K562 (cell line): ENCODE results near the gene GPR107. TPM values are rescaled to one million over a fixed set of nuclear protein-coding genes. Genes with fewer than 3 reads are reported as not detected.

Experiments
- ATAC-seq: fragments of 200-7000 bp; cut with Tn5 transposase; 3 replicates; pipeline ENCODE4 v1.9.1; 2020; ENCODE audit warnings: moderate library complexity
- BruUV-seq: library from RNA; stranded (reverse); fragments of 400-500 nt; replicated peaks from 2 replicates; lab custom pipeline; 2021; lab: Mats Ljungman, UMichigan
- CTCF ChIA-PET: fragments of 300-600 bp; formaldehyde crosslinking; extraction: SDS; loops from one replicate; lab custom pipeline; 2021; ENCODE audit warnings: low intra/inter-chr PET ratio; lab: Yijun Ruan, JAX
- POLR2A ChIA-PET: fragments of 300-600, 350-650 bp; sonication (Branson Sonifier 250); formaldehyde crosslinking; extraction: SDS; loops from one replicate; lab custom pipeline; 2021; ENCODE audit warnings: antibody characterized with exemption, inconsistent platforms; lab: Yijun Ruan, JAX
- DNase-seq, 4 experiments: peaks; one replicate each; pipeline versions ENCODE4 v3.0.0 to v3.0.0-alpha.2; 2011 to 2018; ENCODE audit warnings: low spot score in 3 of 4, mixed read lengths in 3 of 4; ENCODE audit errors: extremely low read depth in 1 of 4
- FAIRE-seq: peaks from 2 replicates; lab custom pipeline; 2011; peaks lifted over from hg19 to GRCh38; lab: Jason Lieb, UNC
- H2AFZ ChIP-seq: 2 replicates; pipeline ENCODE4 v1.6.0; 2011; ENCODE audit warnings: low read depth, low read length, control low read depth, inconsistent platforms
- H3K27ac ChIP-seq: fragments of 200-600 bp; 3 replicates; pipeline ENCODE4 v1.8.0; 2011; ENCODE audit warnings: low read depth, mild to moderate bottlenecking, control low read depth, inconsistent platforms, low read length, moderate library complexity, mixed read lengths; ENCODE audit errors: extremely low read depth
- H3K27me3 ChIP-seq, 2 experiments: fragments of 300-600 bp in 1 of 2; 2 replicates in 1 of 2; 3 replicates in 1 of 2; pipeline versions ENCODE4 v1.6.0 to v1.8.0; 2011; ENCODE audit warnings: inconsistent platforms in 2 of 2, low read length in 2 of 2, mild to moderate bottlenecking in 1 of 2, mixed read lengths in 1 of 2, moderate library complexity in 1 of 2; ENCODE audit not compliant: control insufficient read depth in 2 of 2, insufficient read depth in 2 of 2
- H3K36me3 ChIP-seq: fragments of 300-600 bp; 3 replicates; pipeline ENCODE4 v1.8.0; 2011; ENCODE audit warnings: mild to moderate bottlenecking, low read length, inconsistent platforms; ENCODE audit not compliant: control insufficient read depth, insufficient read depth
- H3K4me1 ChIP-seq, 2 experiments: fragments of 200-600 bp in 1 of 2; replicated peaks in 1 of 2; 2 replicates in 1 of 2; 3 replicates in 1 of 2; pipeline versions ENCODE4 v1.5.1 to v1.8.0; 2011; ENCODE audit warnings: inconsistent platforms in 2 of 2, low read length in 2 of 2, mild to moderate bottlenecking in 1 of 2, mixed read lengths in 1 of 2, moderate library complexity in 1 of 2; ENCODE audit not compliant: control insufficient read depth in 2 of 2, insufficient read depth in 2 of 2
- H3K4me2 ChIP-seq: 2 replicates; pipeline ENCODE4 v1.6.1; 2011; ENCODE audit warnings: low read length, control low read depth, inconsistent platforms, mixed read lengths; ENCODE audit not compliant: insufficient read depth
- H3K4me3 ChIP-seq: fragments of 200-600 bp; sonication (generic), shearing (Covaris generic); 2 replicates; pipeline ENCODE4 v1.5.1; 2016; ENCODE audit warnings: control low read depth, inconsistent platforms
- H3K79me2 ChIP-seq: fragments of 200-600 bp; 3 replicates; pipeline ENCODE4 v1.8.0; 2011; ENCODE audit warnings: low read length, inconsistent platforms; ENCODE audit not compliant: control insufficient read depth, insufficient read depth
- H3K9ac ChIP-seq, 2 experiments: 2 replicates each; pipeline versions ENCODE4 v1.6.0 to v1.6.1; 2011; ENCODE audit warnings: low read depth in 2 of 2, low read length in 2 of 2, control low read depth in 1 of 2, inconsistent platforms in 1 of 2, mild to moderate bottlenecking in 1 of 2, mixed read lengths in 1 of 2; ENCODE audit not compliant: insufficient read depth in 1 of 2
- H3K9me1 ChIP-seq: one replicate; pipeline ENCODE4 v1.6.0; 2011; ENCODE audit warnings: inconsistent platforms, mild to moderate bottlenecking, low read length, moderate library complexity; ENCODE audit not compliant: control insufficient read depth, insufficient read depth
- H3K9me3 ChIP-seq: replicated peaks from 2 replicates; pipeline ENCODE4 v1.5.1; 2011; ENCODE audit warnings: low read depth, low read length, inconsistent platforms; ENCODE audit not compliant: control insufficient read depth, insufficient read depth
- H4K20me1 ChIP-seq: replicated peaks from 2 replicates; pipeline ENCODE4 v1.6.1; 2011; ENCODE audit warnings: low read length, inconsistent platforms, mixed read lengths; ENCODE audit not compliant: control insufficient read depth, insufficient read depth
- ARNT ChIP-seq, 2 experiments: fragments of 450-650 bp; IDR thresholded peaks; 2 replicates each; pipeline ENCODE4 v1.6.1; 2016; ENCODE audit warnings: mild to moderate bottlenecking in 1 of 2
- ASH1L ChIP-seq: fragments of 450-650 bp; IDR thresholded peaks from 2 replicates; pipeline ENCODE4 v1.6.1; 2018; ENCODE audit warnings: borderline replicate concordance, mild to moderate bottlenecking, low read depth; ENCODE audit not compliant: partially characterized antibody
- CBX2 ChIP-seq: fragments of 200-600 bp; sonication (generic); IDR thresholded peaks from one replicate; pipeline ENCODE4 v1.6.1; 2012; ENCODE audit warnings: mild to moderate bottlenecking, low read length, inconsistent platforms; ENCODE audit not compliant: insufficient read depth, poor library complexity, severe bottlenecking
- CBX3 ChIP-seq, 2 experiments: IDR thresholded peaks; 1 replicate in 1 of 2; 2 replicates in 1 of 2; pipeline ENCODE4 v1.6.1; 2012; ENCODE audit warnings: inconsistent platforms in 2 of 2, low read length in 2 of 2, borderline replicate concordance in 1 of 2, control low read depth in 1 of 2
- CEBPZ ChIP-seq: fragments of 150-350 bp; IDR thresholded peaks from 2 replicates; pipeline ENCODE4 v1.6.1; 2014; ENCODE audit warnings: low read depth, mild to moderate bottlenecking, low read length, borderline replicate concordance
- DIDO1 ChIP-seq: fragments of 450-650 bp; IDR thresholded peaks from 2 replicates; pipeline ENCODE4 v1.6.1; 2016; ENCODE audit warnings: low read depth, missing biosample characterization, missing genetic modification characterization
- DNMT1 ChIP-seq: fragments of 450-650 bp; IDR thresholded peaks from 2 replicates; pipeline ENCODE4 v1.6.1; 2016; ENCODE audit warnings: antibody characterized with exemption, mild to moderate bottlenecking
- ELF2 ChIP-seq: fragments of 250-450 bp; sonication (Bioruptor Pico); IDR thresholded peaks from 2 replicates; pipeline ENCODE4 v1.5.0; 2021; ENCODE audit warnings: mild to moderate bottlenecking
- FOXM1 ChIP-seq, 2 experiments: fragments of 450-650 bp in 1 of 2; sonication (generic) in 1 of 2; formaldehyde crosslinking in 1 of 2; IDR thresholded peaks; 2 replicates each; pipeline versions ENCODE4 v1.6.1 to v1.9.0; 2017 to 2022; ENCODE audit warnings: low read depth in 2 of 2, mild to moderate bottlenecking in 2 of 2, missing genetic modification reagents in 1 of 2, moderate library complexity in 1 of 2
- MBD2 ChIP-seq: sonication (generic); IDR thresholded peaks from 2 replicates; pipeline ENCODE4 v1.6.1; 2016; ENCODE audit warnings: low read depth, borderline replicate concordance
- MECOM ChIP-seq: fragments of 250-450 bp; sonication (Bioruptor Pico); IDR thresholded peaks from 2 replicates; pipeline ENCODE4 v1.8.0; 2022; ENCODE audit warnings: inconsistent platforms
- MXI1 ChIP-seq: IDR thresholded peaks from 2 replicates; pipeline ENCODE4 v1.6.1; 2011; ENCODE audit warnings: low read depth, mild to moderate bottlenecking, improper control_type of control experiment, low read length
- NCOA4 ChIP-seq: fragments of 450-650 bp; IDR thresholded peaks from 2 replicates; pipeline ENCODE4 v1.6.1; 2018; ENCODE audit warnings: mild to moderate bottlenecking; ENCODE audit not compliant: partially characterized antibody
- PTTG1 ChIP-seq: fragments of 450-650 bp; IDR thresholded peaks from 2 replicates; pipeline ENCODE4 v1.6.1; 2016; ENCODE audit warnings: low read depth, mild to moderate bottlenecking, missing genetic modification characterization, missing compliant biosample characterization
- SMARCE1 ChIP-seq: fragments of 450-650 bp; IDR thresholded peaks from 2 replicates; pipeline ENCODE4 v1.7.1; 2016; ENCODE audit warnings: mild to moderate bottlenecking
- TAF15 ChIP-seq: fragments of 200-400 bp; formaldehyde crosslinking; IDR thresholded peaks from 2 replicates; pipeline ENCODE4 v1.6.1; 2017; ENCODE audit warnings: mild to moderate bottlenecking, low read depth, low read length, moderate library complexity
- UBTF ChIP-seq, 2 experiments: IDR thresholded peaks; 2 replicates each; pipeline ENCODE4 v1.6.1; 2012; ENCODE audit warnings: improper control_type of control experiment in 2 of 2, low read depth in 2 of 2, low read length in 2 of 2, borderline replicate concordance in 1 of 2
- ZNF695 ChIP-seq: fragments of 450-650 bp; formaldehyde crosslinking; IDR thresholded peaks from 2 replicates; pipeline ENCODE4 v1.4.0; 2020; ENCODE audit warnings: mild to moderate bottlenecking, moderate library complexity
- whole genome bisulfite sequencing: fragments of 100-300 bp; shearing (Covaris generic); methylation state at CpG from one replicate; pipeline ENCODE4 v1.1.6; 2016; ENCODE audit warnings: low coverage, mixed read lengths; ENCODE audit not compliant: insufficient coverage; ENCODE audit errors: missing lambda C conversion rate; 5-methylcytosine and 5-hydroxymethylcytosine counted together
- in situ Hi-C: fragments of 300-500 bp; cut with MboI; formaldehyde crosslinking; loops from 4 replicates; pipeline ENCODE4 v1.15.0; 2018; ENCODE audit warnings: inconsistent platforms, mixed read lengths
- intact Hi-C: fragments of 100-400 bp; cut with micrococcal nuclease; formaldehyde crosslinking; loops from 2 replicates; pipeline ENCODE4 v1.14.2; 2022
- polyA plus RNA-seq, 8 experiments: library from polyadenylated mRNA; depleted of rRNA in 4 of 8; stranded (reverse) in 5 of 8; unstranded in 3 of 8; fragments of >200 nt; fragmentation: Nextera tagmentation in 2 of 8; fragmentation: Illumina TruSeq in 1 of 8; extraction: Ambion mirVana in 2 of 8; extraction: Trizol in 1 of 8; gene quantifications; 2 replicates each; pipeline versions ENCODE4 v1.2.1 to v1.2.3, GENCODE V29; 2011 to 2014; ENCODE audit warnings: inconsistent platforms in 1 of 8, missing spikeins in 1 of 8
- total RNA-seq, 7 experiments: library from RNA; depleted of rRNA in 6 of 7; stranded (reverse); fragments of >200 nt in 6 of 7; fragmentation: Illumina TruSeq in 2 of 7; extraction: Trizol in 2 of 7; gene quantifications; 2 replicates each; pipeline versions ENCODE4 v1.2.1 to v1.2.3, GENCODE V29; 2011 to 2021; ENCODE audit warnings: low replicate concordance in 1 of 7

Gene GPR107
- total and polyA plus RNA-seq, 9 of the 15 experiments (the other 6 are each of a cell fraction or from before 2014, with no cell fraction given), result 3.2 to 34.6 (median 14.4) TPM

- Histone ChIP-seq H3K9me1 (no peaks in the 10 kb centered on the region), H3K4me1 (peaks cover 12 to 15% of the 10 kb centered on the region in 2 experiments; a peak in 4 of 5 replicates), H3K27ac (no peak overlapping the region), H3K36me3 (peaks cover 49% of the 10 kb centered on the region), H3K4me2 (no peak overlapping the region), H2AFZ (no peak overlapping the region), H3K9me3 (no peaks in the 10 kb centered on the region), H4K20me1 (peaks cover 9% of the 10 kb centered on the region), H3K4me3 (no peak overlapping the region), H3K27me3 (no peaks in the 10 kb centered on the region), H3K79me2 (no peaks in the 10 kb centered on the region), H3K9ac (no peak overlapping the region)
- ATAC-seq (no peak), DNase-seq (no peak), FAIRE-seq (no peak)
- in situ Hi-C loops, result loop anchor here (5.0 kb wide), 2 partner anchors 127 to 237 kb away; no protein-coding TSS in a partner anchor
- intact Hi-C loops, result loop anchor here (5.0 kb wide), 1 partner anchor 57 kb away; no protein-coding TSS in a partner anchor
- no TSS peak for BruUV-seq
- CTCF ChIA-PET, result interaction anchor here (1.1 kb wide), 1 partner anchor 126 kb away, joined by 3 read pairs; no protein-coding TSS in a partner anchor
- 95% methylated on average over 7 of the region's 7 CpGs for WGBS
- POLR2A ChIA-PET, result interaction anchor here (1.1 kb wide), 2 partner anchors 9 to 12 kb away, joined by 3 to 4 read pairs; no protein-coding TSS in a partner anchor
- no peak for TF ChIP-seq TAF15
- TF ChIP-seq NCOA4, result no peak
- no peak for TF ChIP-seq ARNT (IDR thresholded peaks at IDR 0.05)
- no peak for TF ChIP-seq MBD2
- TF ChIP-seq ZNF695, result no peak
- TF ChIP-seq ASH1L, result no peak
- no peak for TF ChIP-seq CBX3 (IDR thresholded peaks at IDR 0.05; ENCODE audit: borderline replicate concordance in 1 of 2, low read length in 2 of 2)
- no peak for TF ChIP-seq CBX2
- TF ChIP-seq SMARCE1, result no peak
- TF ChIP-seq DNMT1, result no peak
- TF ChIP-seq FOXM1 (IDR thresholded peaks at IDR 0.05; ENCODE audit: low read depth), result no peak
- no peak for TF ChIP-seq FOXM1 (CRISPR knock-in tag; IDR thresholded peaks at IDR 0.05; ENCODE audit: low read depth)
- no peak for TF ChIP-seq MECOM (CRISPR knock-in tag)
- no peak for TF ChIP-seq MXI1
- no peak for TF ChIP-seq UBTF (IDR thresholded peaks at IDR 0.05; ENCODE audit: borderline replicate concordance in 1 of 2, low read depth in 2 of 2, low read length in 2 of 2)
- no peak for TF ChIP-seq ELF2 (CRISPR knock-in tag)
- TF ChIP-seq DIDO1, result no peak
- TF ChIP-seq CEBPZ, result no peak
- no peak for TF ChIP-seq PTTG1 (tag)
These were observed 56.9 kb downstream of the GPR107 start for GRCh38 chr9:130110596-130111021.
